ENCODE measurements around the gene GLT8D1. TPM values are rescaled to one million over a fixed set of nuclear protein-coding genes. Genes with fewer than 3 reads are reported as not detected.

The GLT8D1 gene
- total RNA-seq, 2 donors from 2014 or later, result 54.4 to 72.2 TPM

DNA sequence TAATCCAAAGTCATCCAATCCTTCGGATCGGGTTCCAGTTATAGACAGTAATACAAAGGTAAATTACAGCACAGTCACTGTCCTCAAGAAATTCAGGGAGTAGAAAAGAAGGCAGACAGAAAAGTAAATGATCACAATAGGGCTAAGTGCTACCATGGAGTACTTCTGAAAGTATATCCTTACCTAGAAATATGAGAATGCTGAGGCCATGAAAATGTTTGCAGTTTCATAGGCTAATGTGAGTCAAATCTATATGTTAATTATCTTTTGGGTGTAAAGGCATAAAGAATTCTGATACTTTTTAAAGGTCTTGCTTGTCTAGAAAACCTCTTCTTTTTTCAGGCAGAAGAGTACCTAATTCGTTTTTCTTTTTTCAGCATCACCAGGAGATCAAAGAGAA is 49.7 kb downstream of the GLT8D1 start:
- WGBS, 2 experiments (ENCODE audit: insufficient coverage in 1 of 2, insufficient read length in 1 of 2), result 88 to 91% methylated on average over 3 of the region's 3 CpGs
- Histone ChIP-seq H3K27ac (ENCODE audit: low read depth, low read length) (no peak overlapping the region), H3K9me3 (ENCODE audit: control insufficient read depth, low read length) (no peaks in the 10 kb centered on the region), H3K36me3 (ENCODE audit: control insufficient read depth, insufficient read depth, low read length) (peaks cover 81% of the 10 kb centered on the region), H3K27me3 (ENCODE audit: control insufficient read depth, insufficient read depth, low read length, poor library complexity, severe bottlenecking) (no peaks in the 10 kb centered on the region), H3K9ac (ENCODE audit: extremely low read depth, low read length, poor library complexity, severe bottlenecking) (no peak overlapping the region), H3K4me3 (ENCODE audit: low read length) (no peak overlapping the region), H3K4me1 (ENCODE audit: control insufficient read depth, insufficient read depth, low read length) (no peaks in the 10 kb centered on the region)
- no peak for DNase-seq
- Mint-ChIP-seq H3K4me3 (no peak overlapping the region), H3K36me3 (ENCODE audit: low read depth) (peaks cover 67% of the 10 kb centered on the region), H3K9me3 (no peaks in the 10 kb centered on the region), H3K27ac (no peak overlapping the region), H3K4me1 (no peaks in the 10 kb centered on the region), H3K27me3 (ENCODE audit: insufficient read depth) (no peaks in the 10 kb centered on the region)
- TF ChIP-seq CTCF (conservative IDR thresholded peaks at IDR 0.05), result no peak

- peaks cover 70% of the 10 kb centered on the region for H3K36me3 Mint-ChIP-seq (ENCODE audit: low read depth)
- H3K36me3 ChIP-seq (ENCODE audit: control insufficient read depth, insufficient read depth, low read length), result peaks cover 87% of the 10 kb centered on the region
- no peak overlapping the region for H3K4me3 Mint-ChIP-seq
- no peak for DNase-seq
- H3K9me3 ChIP-seq (ENCODE audit: control insufficient read depth, low read length), result no peaks in the 10 kb centered on the region
- no peaks in the 10 kb centered on the region for H3K4me1 ChIP-seq (ENCODE audit: control insufficient read depth, insufficient read depth, low read length)
- no peaks in the 10 kb centered on the region for H3K4me1 Mint-ChIP-seq
- H3K9me3 Mint-ChIP-seq, result no peaks in the 10 kb centered on the region
- no peak for TF ChIP-seq CTCF (conservative IDR thresholded peaks at IDR 0.05)
- no peaks in the 10 kb centered on the region for H3K27me3 Mint-ChIP-seq (ENCODE audit: insufficient read depth)
- H3K9ac ChIP-seq (ENCODE audit: extremely low read depth, low read length, poor library complexity, severe bottlenecking), result no peak overlapping the region
- no peaks in the 10 kb centered on the region for H3K27me3 ChIP-seq (ENCODE audit: control insufficient read depth, insufficient read depth, low read length, poor library complexity, severe bottlenecking)
- H3K4me3 ChIP-seq (ENCODE audit: low read length), result no peak overlapping the region
- no peak overlapping the region for H3K27ac Mint-ChIP-seq
- H3K27ac ChIP-seq (ENCODE audit: low read depth, low read length), result no peak overlapping the region
Measured at GRCh38 chr3:52651592-52651991, 54.0 kb downstream of the GLT8D1 start.

GRCh38 chr3:52650439-52650838 is 55.2 kb downstream of the GLT8D1 start:
- peaks cover 67% of the 10 kb centered on the region for H3K36me3 Mint-ChIP-seq (ENCODE audit: low read depth)

More at GRCh38 chr3:52650439-52650838, 55.2 kb downstream of the GLT8D1 start:
- Mint-ChIP-seq H3K4me1 (peaks cover 3% of the 10 kb centered on the region), H3K27me3 (ENCODE audit: insufficient read depth) (no peaks in the 10 kb centered on the region), H3K27ac (no peak overlapping the region), H3K9me3 (no peaks in the 10 kb centered on the region), H3K4me3 (no peak overlapping the region)
- no peak overlapping the region for H3K27ac ChIP-seq (ENCODE audit: low read depth, low read length)
- H3K4me3 ChIP-seq (ENCODE audit: low read length), result no peak overlapping the region
- H3K9ac ChIP-seq (ENCODE audit: extremely low read depth, low read length, poor library complexity, severe bottlenecking), result no peak overlapping the region
- 90% methylated on average over 1 of the region's 1 CpG; no CpG with 5 or more reads in 1 of the 2 experiments for WGBS, 2 experiments (ENCODE audit: insufficient coverage in 1 of 2, insufficient read length in 1 of 2)
- no peaks in the 10 kb centered on the region for H3K9me3 ChIP-seq (ENCODE audit: control insufficient read depth, low read length)
- H3K27me3 ChIP-seq (ENCODE audit: control insufficient read depth, insufficient read depth, low read length, poor library complexity, severe bottlenecking), result no peaks in the 10 kb centered on the region
- peaks cover 82% of the 10 kb centered on the region for H3K36me3 ChIP-seq (ENCODE audit: control insufficient read depth, insufficient read depth, low read length)
- DNase-seq, result no peak
- no peak for TF ChIP-seq CTCF (conservative IDR thresholded peaks at IDR 0.05)
- H3K4me1 ChIP-seq (ENCODE audit: control insufficient read depth, insufficient read depth, low read length), result no peaks in the 10 kb centered on the region
